Measurements from ENCODE around the gene VAMP3. TPM values are rescaled to one million over a fixed set of nuclear protein-coding genes. Genes with fewer than 3 reads are reported as not detected.

VAMP3 gene
- total RNA-seq, 1 donor from 2014 or later: 31.8 TPM

DNA sequence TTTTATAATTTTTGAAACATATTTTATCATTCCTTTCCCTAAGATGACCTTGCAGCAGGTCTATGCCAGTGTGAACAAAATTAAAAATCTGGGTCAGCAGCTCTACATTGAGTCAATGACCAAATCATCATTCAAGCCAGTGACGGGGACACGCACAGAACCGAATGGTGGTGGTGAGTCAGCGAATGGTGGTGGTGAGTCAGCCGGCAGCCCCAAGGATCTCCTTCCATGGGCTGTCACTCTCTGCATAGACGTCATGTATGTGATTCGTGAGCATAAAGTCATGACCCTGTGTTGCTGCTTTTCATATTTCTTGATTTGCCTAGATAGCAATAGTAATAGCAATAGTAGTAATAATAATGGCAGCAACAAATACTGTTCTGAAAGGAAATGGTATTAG lies 39.3 kb downstream of the VAMP3 start:
- DNase-seq (ENCODE audit: low spot score): no peak
- ATAC-seq: no peak

GRCh38 chr1:7811476-7811875 lies 40.4 kb downstream of the VAMP3 start:
- no peak for DNase-seq (ENCODE audit: low spot score)
- ATAC-seq: no peak

DNA sequence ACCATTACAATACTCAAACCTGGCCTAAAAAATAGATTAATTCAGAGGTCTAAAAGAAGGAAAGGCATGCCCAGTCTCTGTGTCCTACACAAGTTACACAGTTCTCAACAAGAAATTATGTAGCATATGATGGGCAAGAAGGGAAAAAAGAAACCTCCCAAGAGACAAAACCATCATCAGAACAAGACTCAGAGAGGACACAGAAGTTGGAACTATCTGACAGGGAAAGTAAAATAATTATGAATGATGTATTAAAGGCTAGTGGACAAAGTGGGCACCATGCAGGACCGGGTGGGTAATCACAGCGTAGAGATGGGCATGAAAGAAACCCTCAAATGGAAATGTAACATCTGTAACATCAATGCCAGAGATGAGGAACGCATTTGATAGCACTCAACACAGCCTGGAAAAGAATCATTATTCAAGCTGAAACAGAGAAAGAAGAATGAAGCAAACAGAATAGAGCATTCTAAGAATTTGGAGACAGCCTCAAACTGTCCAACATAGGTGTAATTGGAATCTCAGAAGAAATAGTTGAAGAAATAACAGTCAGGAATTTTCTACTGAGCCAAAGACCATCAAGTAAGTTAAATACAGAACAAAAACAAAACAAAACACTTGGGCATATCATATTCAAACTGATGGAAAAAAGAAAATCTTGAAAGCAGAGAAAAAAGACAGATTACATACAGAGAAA lies 42.7 kb downstream of the VAMP3 start:
- no peak for ATAC-seq
- DNase-seq (ENCODE audit: low spot score): no peak

- ATAC-seq (no peak), DNase-seq (ENCODE audit: low spot score) (no peak)
These were observed 50.2 kb downstream of the VAMP3 start for GRCh38 chr1:7821282-7821681.

DNA sequence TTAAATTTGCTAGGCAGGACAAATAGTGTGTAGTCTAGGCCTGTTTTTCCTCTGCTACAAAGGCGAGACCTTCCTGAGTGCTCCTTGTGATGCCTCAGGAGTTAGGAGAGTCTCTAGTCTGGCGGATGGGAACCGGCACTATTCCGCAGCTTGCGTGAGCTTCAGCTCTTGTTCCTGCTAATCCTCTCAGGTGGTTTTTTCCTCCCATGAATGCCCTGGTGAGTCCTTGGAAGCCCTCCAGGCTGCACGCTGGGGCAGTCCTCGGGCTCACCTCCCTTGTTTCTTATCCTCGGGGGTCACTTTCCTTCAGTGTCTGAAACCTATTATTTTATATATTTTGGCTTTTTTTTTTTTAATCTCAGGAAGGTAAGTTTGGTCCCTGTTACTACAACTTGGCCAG lies 53.6 kb downstream of the VAMP3 start:
- DNase-seq (ENCODE audit: low spot score) (no peak), ATAC-seq (no peak)

DNA sequence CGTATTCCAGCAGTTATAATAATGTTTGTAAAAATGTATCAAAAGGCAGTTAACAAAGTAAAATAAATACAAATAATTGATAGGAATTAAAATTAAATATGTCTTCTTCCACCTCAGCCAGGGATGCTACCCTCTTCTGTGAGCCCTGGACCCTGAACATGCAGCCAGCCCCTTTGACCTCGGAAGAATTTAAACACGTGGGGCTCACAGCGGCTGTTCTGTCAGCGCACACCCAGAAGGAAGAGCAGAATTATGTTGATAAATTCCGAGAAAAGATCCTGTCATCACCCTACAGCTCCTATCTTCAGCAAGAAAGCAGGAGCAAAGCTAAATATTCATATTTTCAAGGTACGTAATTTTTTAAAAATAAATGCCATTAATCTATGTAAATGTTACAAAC lies 55.3 kb downstream of the VAMP3 start:
- DNase-seq (ENCODE audit: low spot score) (no peak), ATAC-seq (no peak)

DNA sequence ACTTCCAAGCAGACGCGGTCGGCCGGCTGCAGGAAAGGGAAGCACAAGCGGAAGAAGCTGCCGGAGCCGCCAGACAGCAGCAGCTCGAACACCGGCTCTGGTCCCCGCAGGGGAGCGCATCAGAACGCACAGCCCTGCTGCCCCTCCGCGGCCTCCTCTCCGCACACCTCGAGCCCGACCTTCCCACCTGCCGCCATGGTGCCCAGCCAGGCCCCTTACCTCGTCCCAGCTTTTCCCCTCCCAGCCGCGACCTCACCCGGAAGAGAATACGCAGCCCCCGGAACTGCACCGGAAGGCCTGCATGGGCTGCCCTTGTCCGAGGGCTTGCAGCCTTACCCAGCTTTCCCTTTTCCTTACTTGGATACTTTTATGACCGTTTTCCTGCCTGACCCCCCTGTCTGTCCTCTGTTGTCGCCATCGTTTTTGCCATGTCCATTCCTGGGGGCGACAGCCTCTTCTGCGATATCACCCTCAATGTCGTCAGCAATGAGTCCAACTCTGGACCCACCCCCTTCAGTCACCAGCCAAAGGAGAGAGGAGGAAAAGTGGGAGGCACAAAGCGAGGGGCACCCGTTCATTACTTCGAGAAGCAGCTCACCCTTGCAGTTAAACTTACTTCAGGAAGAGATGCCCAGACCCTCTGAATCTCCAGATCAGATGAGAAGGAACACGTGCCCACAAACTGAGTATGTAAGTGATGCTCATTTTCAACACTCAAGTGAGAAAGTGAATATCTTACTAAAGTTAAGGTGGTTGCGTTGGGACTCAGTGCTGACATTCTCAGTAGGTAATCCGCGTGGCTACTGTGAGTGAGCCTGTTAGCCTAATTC lies 56.2 kb downstream of the VAMP3 start:
- DNase-seq (ENCODE audit: low spot score) (no peak), ATAC-seq (no peak)

Other genes starting within 250 kb of the VAMP3 start
- gene PER3, start 13.0 kb downstream of the VAMP3 start, total RNA-seq: 24.3 TPM
- not detected for gene UTS2, start 81.8 kb downstream of the VAMP3 start, total RNA-seq
- 0.03 TPM for gene TNFRSF9, start 169.5 kb downstream of the VAMP3 start, total RNA-seq
- gene PARK7, start 190.4 kb downstream of the VAMP3 start, total RNA-seq: 198 TPM